Neural crest cell (in vitro differentiated cells): Measurements from ENCODE around the gene LY9. TPM values are rescaled to one million over a fixed set of nuclear protein-coding genes. Genes with fewer than 3 reads are reported as not detected.
"Not testable (repeated sequence)": the region's sequence is repeated elsewhere in the genome, so short reads cannot be mapped to it uniquely, and the experiment has no call there.

Experiments
- DNase-seq: peaks from one replicate; pipeline ENCODE4 v3.0.0; 2021; ENCODE audit warnings: low read depth, mixed read lengths, low spot score
- H3K27ac Mint-ChIP-seq: one replicate; pipeline ENCODE4 v1.8.0; 2021; ENCODE audit warnings: mild to moderate bottlenecking, mixed read lengths; ENCODE audit not compliant: unreplicated experiment
- H3K27me3 Mint-ChIP-seq: 2 replicates; pipeline ENCODE4 v1.8.0; 2021; ENCODE audit warnings: low read depth, mild to moderate bottlenecking, mixed read lengths
- H3K36me3 Mint-ChIP-seq: 2 replicates; pipeline ENCODE4 v1.8.0; 2021; ENCODE audit warnings: low read depth, mild to moderate bottlenecking, mixed read lengths
- H3K4me1 Mint-ChIP-seq: 2 replicates; pipeline ENCODE4 v1.8.0; 2021; ENCODE audit warnings: mixed read lengths
- H3K4me3 Mint-ChIP-seq: one replicate; pipeline ENCODE4 v1.8.0; 2021; ENCODE audit warnings: mild to moderate bottlenecking, mixed read lengths
- H3K9me3 Mint-ChIP-seq: 2 replicates; pipeline ENCODE4 v1.8.0; 2021; ENCODE audit warnings: mixed read lengths
- CTCF ChIP-seq: fragments of 200-600 bp; sonication (generic); conservative IDR thresholded peaks from 2 replicates; pipeline ENCODE4 v1.5.0; 2021; ENCODE audit warnings: antibody characterized with exemption, mild to moderate bottlenecking
- total RNA-seq: library from RNA; stranded (reverse); gene quantifications from 2 replicates; pipeline ENCODE4 v1.2.1, GENCODE V29; 2021

The LY9 gene
- total RNA-seq, 1 donor from 2014 or later = not detected

GRCh38 chr1:160779626-160780397 is 16.2 kb upstream of the LY9 start:
- Mint-ChIP-seq H3K9me3 (no peaks in the 10 kb centered on the region), H3K27ac (no peak overlapping the region), H3K36me3 (no peaks in the 10 kb centered on the region), H3K4me1 (peaks cover 2% of the 10 kb centered on the region), H3K27me3 (peaks cover under 1% of the 10 kb centered on the region), H3K4me3 (no peak overlapping the region)
- peak; percentile 55 for TF ChIP-seq CTCF
- peak; percentile 40 for DNase-seq

GRCh38 chr1:160780398-160780755 is 15.6 kb upstream of the LY9 start:
- H3K27me3 Mint-ChIP-seq = peaks cover 5% of the 10 kb centered on the region
- TF ChIP-seq CTCF = no peak
- no peaks in the 10 kb centered on the region for H3K9me3 Mint-ChIP-seq
- no peak overlapping the region for H3K4me3 Mint-ChIP-seq
- no peaks in the 10 kb centered on the region for H3K36me3 Mint-ChIP-seq
- DNase-seq = no peak
- H3K4me1 Mint-ChIP-seq = no peaks in the 10 kb centered on the region
- H3K27ac Mint-ChIP-seq = no peak overlapping the region

GRCh38 chr1:160781186-160781766 is 14.7 kb upstream of the LY9 start:
- H3K36me3 Mint-ChIP-seq = no peaks in the 10 kb centered on the region
- DNase-seq = no peak
- no peaks in the 10 kb centered on the region for H3K9me3 Mint-ChIP-seq
- H3K27me3 Mint-ChIP-seq = peaks cover 5% of the 10 kb centered on the region
- H3K4me1 Mint-ChIP-seq = no peaks in the 10 kb centered on the region
- H3K27ac Mint-ChIP-seq = no peak overlapping the region
- no peak overlapping the region for H3K4me3 Mint-ChIP-seq
- no peak for TF ChIP-seq CTCF

- Mint-ChIP-seq H3K36me3 (no peaks in the 10 kb centered on the region), H3K27me3 (peaks cover 5% of the 10 kb centered on the region), H3K4me1 (no peaks in the 10 kb centered on the region), H3K27ac (no peak overlapping the region), H3K9me3 (no peaks in the 10 kb centered on the region), H3K4me3 (no peak overlapping the region)
- DNase-seq = no peak
- TF ChIP-seq CTCF = no peak
Measured at GRCh38 chr1:160781914-160782689, 13.9 kb upstream of the LY9 start.

- not testable (repeated sequence) for H3K4me3 Mint-ChIP-seq, H3K4me1 Mint-ChIP-seq, H3K9me3 Mint-ChIP-seq, H3K36me3 Mint-ChIP-seq, DNase-seq, H3K27ac Mint-ChIP-seq, H3K27me3 Mint-ChIP-seq
Measured at GRCh38 chr1:160782988-160783765, 12.8 kb upstream of the LY9 start.
